DMS114 treated with DMSO at 0.1 percent for 48 hours (cell line): ENCODE measurements around the gene NAALADL2.
"Not testable (repeated sequence)": the region's sequence is repeated elsewhere in the genome, so short reads cannot be mapped to it uniquely, and the experiment has no call there.

ENCODE experiments used
- DNase-seq: peaks from one replicate; lab custom pipeline; 2025; ENCODE audit not compliant: unreplicated experiment; lab: John Stamatoyannopoulos, UW

The NAALADL2 gene

GRCh38 chr3:175528693-175529092 lies 669.6 kb downstream of the NAALADL2 start:
- DNase-seq = not testable (repeated sequence)

- DNase-seq = no peak
Measured at GRCh38 chr3:175535351-175535750, 676.2 kb downstream of the NAALADL2 start.

- no peak for DNase-seq
Measured at GRCh38 chr3:175546115-175546514, 687.0 kb downstream of the NAALADL2 start.

- no peak for DNase-seq
Measured at GRCh38 chr3:175552929-175553328, 693.8 kb downstream of the NAALADL2 start.

- DNase-seq = no peak
Measured at GRCh38 chr3:175554801-175555200, 695.7 kb downstream of the NAALADL2 start.

- no peak for DNase-seq
Measured at GRCh38 chr3:175558261-175558660, 699.1 kb downstream of the NAALADL2 start.

- DNase-seq = no peak
Measured at GRCh38 chr3:175564363-175564762, 705.2 kb downstream of the NAALADL2 start.

GRCh38 chr3:175571096-175571495 lies 712.0 kb downstream of the NAALADL2 start:
- DNase-seq = no peak

GRCh38 chr3:175573226-175573625 lies 714.1 kb downstream of the NAALADL2 start:
- DNase-seq = no peak

GRCh38 chr3:175580318-175580717 lies 721.2 kb downstream of the NAALADL2 start:
- DNase-seq = no peak

- no peak for DNase-seq
Measured at GRCh38 chr3:175585898-175586297, 726.8 kb downstream of the NAALADL2 start.

GRCh38 chr3:175590745-175591144 lies 731.6 kb downstream of the NAALADL2 start:
- DNase-seq = no peak

GRCh38 chr3:175591375-175591774 lies 732.2 kb downstream of the NAALADL2 start:
- DNase-seq = no peak

- DNase-seq = no peak
Measured at GRCh38 chr3:175593331-175593730, 734.2 kb downstream of the NAALADL2 start.

- no peak for DNase-seq
Measured at GRCh38 chr3:175598740-175599139, 739.6 kb downstream of the NAALADL2 start.

GRCh38 chr3:175601521-175601920 lies 742.4 kb downstream of the NAALADL2 start:
- no peak for DNase-seq

GRCh38 chr3:175605851-175606250 lies 746.7 kb downstream of the NAALADL2 start:
- no peak for DNase-seq

GRCh38 chr3:175606650-175607318 lies 747.6 kb downstream of the NAALADL2 start:
- no peak for DNase-seq

GRCh38 chr3:175608356-175608755 lies 749.2 kb downstream of the NAALADL2 start:
- DNase-seq = no peak

- DNase-seq = no peak
Measured at GRCh38 chr3:175608911-175609310, 749.8 kb downstream of the NAALADL2 start.

GRCh38 chr3:175612487-175613196 lies 753.5 kb downstream of the NAALADL2 start:
- DNase-seq = no peak

- not testable (repeated sequence) for DNase-seq
Measured at GRCh38 chr3:175614107-175614506, 755.0 kb downstream of the NAALADL2 start.

GRCh38 chr3:175617247-175617646 lies 758.1 kb downstream of the NAALADL2 start:
- DNase-seq = no peak
